Body of pancreas (tissue), 4 donors: ENCODE data around the gene SHANK1. TPM values are rescaled to one million over a fixed set of nuclear protein-coding genes. Genes with fewer than 3 reads are reported as not detected.

ENCODE experiments used
- ATAC-seq: fragments of 150-250 bp; one replicate; pipeline ENCODE4 v1.9.1; 2016
- DNase-seq, 4 donors: peaks; one replicate each; pipeline ENCODE4 v3.0.0-alpha.2; 2019
- H3K27ac ChIP-seq, 4 donors: fragments of 200-600 bp; sonication (generic); 1 replicate in 3 of 4; 2 replicates in 1 of 4; pipeline versions ENCODE4 v1.5.1 to v1.6.1; 2016 to 2019; ENCODE audit warnings: mild to moderate bottlenecking in 1 of 4, mixed read lengths in 1 of 4, moderate library complexity in 1 of 4
- H3K27me3 ChIP-seq, 2 donors: fragments of 200-600 bp; sonication (generic); one replicate each; pipeline ENCODE4 v1.6.0; 2016; ENCODE audit warnings: mild to moderate bottlenecking in 1 of 2
- H3K36me3 ChIP-seq, 2 donors: fragments of 200-600 bp; sonication (generic); replicated peaks in 1 of 2; 2 replicates each; pipeline ENCODE4 v1.5.1; 2016; ENCODE audit warnings: low read depth in 2 of 2; ENCODE audit not compliant: insufficient read depth in 1 of 2
- H3K4me1 ChIP-seq: fragments of 200-600 bp; sonication (generic); one replicate; pipeline ENCODE4 v1.6.0; 2016
- H3K4me3 ChIP-seq, 2 donors: fragments of 200-600 bp; sonication (generic); 1 replicate in 1 of 2; 2 replicates in 1 of 2; pipeline ENCODE4 v1.5.1; 2016 to 2019
- H3K9me3 ChIP-seq, 3 donors: fragments of 200-600 bp; sonication (generic); 1 replicate in 2 of 3; 2 replicates in 1 of 3; pipeline ENCODE4 v1.5.1; 2016
- CTCF ChIP-seq, 7 experiments: fragments of 450-650 bp in 4 of 7; fragments of 200-600 bp in 3 of 7; sonication (generic) in 3 of 7; IDR thresholded peaks; one replicate each; pipeline ENCODE4 v1.5.1; 2016 to 2019; ENCODE audit warnings: antibody characterized with exemption in 7 of 7
- POLR2A ChIP-seq, 3 donors: fragments of 450-650 bp; IDR thresholded peaks; one replicate each; pipeline ENCODE4 v1.6.1; 2016; ENCODE audit warnings: antibody characterized with exemption in 3 of 3, mild to moderate bottlenecking in 2 of 3
- WGBS, 2 donors: methylation state at CpG; one replicate each; pipeline ENCODE4 v1.1.5; 2017; 5-methylcytosine and 5-hydroxymethylcytosine counted together
- intact Hi-C: fragments of 100-400 bp; cut with DNase I; formaldehyde crosslinking; loops from one replicate; pipeline ENCODE4 v1.15.1; 2023
- total RNA-seq, 2 donors: library from RNA; depleted of rRNA; stranded (reverse); fragments of >200 nt; gene quantifications; one replicate each; pipeline ENCODE4 v1.1.0, GENCODE V29; 2016

Gene SHANK1
- total RNA-seq, 2 donors from 2014 or later = 0.26 to 2.3 TPM

GRCh38 chr19:50677636-50678035 lies 42.0 kb downstream of the SHANK1 start:
- WGBS, 2 donors = 42 to 51% methylated on average over 5 of the region's 5 CpGs
- H3K27me3 ChIP-seq = peaks cover 0 to 6% of the 10 kb centered on the region in 2 donors
- H3K27ac ChIP-seq = no peak overlapping the region
- intact Hi-C loops = no loop called here
- no peaks in the 10 kb centered on the region for H3K36me3 ChIP-seq
- no peaks in the 10 kb centered on the region for H3K4me1 ChIP-seq
- no peak for TF ChIP-seq CTCF (IDR thresholded peaks at IDR 0.05)
- TF ChIP-seq POLR2A (IDR thresholded peaks at IDR 0.05) = no peak
- DNase-seq = no peak
- no peak overlapping the region for H3K4me3 ChIP-seq
- no peaks in the 10 kb centered on the region for H3K9me3 ChIP-seq
- no peak for ATAC-seq

GRCh38 chr19:50676625-50677197 lies 42.9 kb downstream of the SHANK1 start:
- Histone ChIP-seq H3K36me3 (no peaks in the 10 kb centered on the region), H3K9me3 (no peaks in the 10 kb centered on the region), H3K4me1 (no peaks in the 10 kb centered on the region), H3K27ac (no peak overlapping the region), H3K27me3 (peaks cover 0 to 6% of the 10 kb centered on the region in 2 donors), H3K4me3 (no peak overlapping the region)
- ATAC-seq = no peak
- no peak for DNase-seq
- no peak for TF ChIP-seq CTCF (IDR thresholded peaks at IDR 0.05)
- TF ChIP-seq POLR2A (IDR thresholded peaks at IDR 0.05) = no peak
- intact Hi-C loops = no loop called here
- 64 to 71% methylated on average over 1 of the region's 1 CpG for WGBS, 2 donors

GRCh38 chr19:50673118-50673517 lies 46.5 kb downstream of the SHANK1 start:
- no peaks in the 10 kb centered on the region for H3K4me1 ChIP-seq
- ATAC-seq = no peak
- 9 to 22% methylated on average over 12 to 15 of the region's 15 CpGs for WGBS, 2 donors

GRCh38 chr19:50670102-50670380 lies 49.6 kb downstream of the SHANK1 start:
- 13 to 16% methylated on average over 5 of the region's 5 CpGs for WGBS, 2 donors
- peaks cover 10% of the 10 kb centered on the region for H3K4me1 ChIP-seq
- no peaks in the 10 kb centered on the region for H3K36me3 ChIP-seq
- DNase-seq = no peak
- no peak overlapping the region for H3K4me3 ChIP-seq
- peaks cover 6 to 35% of the 10 kb centered on the region in 2 donors for H3K27me3 ChIP-seq
- TF ChIP-seq POLR2A (IDR thresholded peaks at IDR 0.05) (no peak), CTCF (IDR thresholded peaks at IDR 0.05) (no peak)
- intact Hi-C loops = no loop called here
- ATAC-seq = no peak
- H3K27ac ChIP-seq = no peak overlapping the region
- H3K9me3 ChIP-seq = no peaks in the 10 kb centered on the region

More at GRCh38 chr19:50673118-50673517, 46.5 kb downstream of the SHANK1 start:
- Histone ChIP-seq H3K9me3 (no peaks in the 10 kb centered on the region), H3K36me3 (no peaks in the 10 kb centered on the region), H3K4me3 (no peak overlapping the region), H3K27ac (no peak overlapping the region), H3K27me3 (peaks cover 0 to 21% of the 10 kb centered on the region in 2 donors)
- TF ChIP-seq POLR2A (IDR thresholded peaks at IDR 0.05) (no peak), CTCF (IDR thresholded peaks at IDR 0.05) (no peak)
- DNase-seq = no peak
- intact Hi-C loops = no loop called here
